NCI-H187 (cell line): ENCODE results near the gene SUMO3.

Source experiments
- DNase-seq, 2 experiments: peaks; one replicate each; lab custom pipeline; 2025; lab: John Stamatoyannopoulos, UW

Gene SUMO3

GRCh38 chr21:44801468-44802395 lies 16.1 kb downstream of the SUMO3 start, which contains the start of gene UBE2G2:
UBE2G2 (minus strand) TSS chr21:44801820; CDS start chr21:44801748, 72 bp downstream.
- DNase-seq, result peak; percentile 79 to 80

GRCh38 chr21:44800971-44801467 lies 16.8 kb downstream of the SUMO3 start:
- DNase-seq, result no peak

- no peak for DNase-seq
Observed at GRCh38 chr21:44800103-44800502, 17.8 kb downstream of the SUMO3 start.

GRCh38 chr21:44799646-44800045 lies 18.2 kb downstream of the SUMO3 start:
- no peak for DNase-seq

- no peak for DNase-seq
Observed at GRCh38 chr21:44797775-44798174, 20.1 kb downstream of the SUMO3 start.

GRCh38 chr21:44795342-44795741 lies 22.5 kb downstream of the SUMO3 start:
- DNase-seq, result no peak

- no peak for DNase-seq
Observed at GRCh38 chr21:44793592-44794374, 24.1 kb downstream of the SUMO3 start.

GRCh38 chr21:44792702-44793591 lies 24.9 kb downstream of the SUMO3 start:
- peak in 1 of 2 experiments; percentile 40 for DNase-seq

- no peak for DNase-seq
Observed at GRCh38 chr21:44791993-44792392, 25.9 kb downstream of the SUMO3 start.

- DNase-seq, result no peak
Observed at GRCh38 chr21:44791246-44791645, 26.6 kb downstream of the SUMO3 start.

- DNase-seq, result no peak
Observed at GRCh38 chr21:44790368-44790767, 27.5 kb downstream of the SUMO3 start.

- no peak for DNase-seq
Observed at GRCh38 chr21:44789880-44790279, 28.0 kb downstream of the SUMO3 start.

GRCh38 chr21:44785620-44786335 lies 32.1 kb downstream of the SUMO3 start:
- DNase-seq, result peak; percentile 51 to 63

GRCh38 chr21:44784810-44785209 lies 33.1 kb downstream of the SUMO3 start:
- DNase-seq, result no peak

GRCh38 chr21:44783020-44783696 lies 34.7 kb downstream of the SUMO3 start:
- DNase-seq, result no peak

GRCh38 chr21:44780767-44781459 lies 36.9 kb downstream of the SUMO3 start:
- DNase-seq, result no peak

GRCh38 chr21:44780137-44780502 lies 37.7 kb downstream of the SUMO3 start:
- no peak for DNase-seq

- DNase-seq, result no peak
Observed at GRCh38 chr21:44779417-44780136, 38.3 kb downstream of the SUMO3 start.

GRCh38 chr21:44778983-44779382 lies 38.9 kb downstream of the SUMO3 start:
- no peak for DNase-seq
